AG08395 (cell line): ENCODE data around the gene SAMD11.

Experiments
- DNase-seq: peaks from one replicate; pipeline ENCODE4 v3.0.0; 2012; ENCODE audit warnings: mixed read lengths, low spot score

The SAMD11 gene

DNA sequence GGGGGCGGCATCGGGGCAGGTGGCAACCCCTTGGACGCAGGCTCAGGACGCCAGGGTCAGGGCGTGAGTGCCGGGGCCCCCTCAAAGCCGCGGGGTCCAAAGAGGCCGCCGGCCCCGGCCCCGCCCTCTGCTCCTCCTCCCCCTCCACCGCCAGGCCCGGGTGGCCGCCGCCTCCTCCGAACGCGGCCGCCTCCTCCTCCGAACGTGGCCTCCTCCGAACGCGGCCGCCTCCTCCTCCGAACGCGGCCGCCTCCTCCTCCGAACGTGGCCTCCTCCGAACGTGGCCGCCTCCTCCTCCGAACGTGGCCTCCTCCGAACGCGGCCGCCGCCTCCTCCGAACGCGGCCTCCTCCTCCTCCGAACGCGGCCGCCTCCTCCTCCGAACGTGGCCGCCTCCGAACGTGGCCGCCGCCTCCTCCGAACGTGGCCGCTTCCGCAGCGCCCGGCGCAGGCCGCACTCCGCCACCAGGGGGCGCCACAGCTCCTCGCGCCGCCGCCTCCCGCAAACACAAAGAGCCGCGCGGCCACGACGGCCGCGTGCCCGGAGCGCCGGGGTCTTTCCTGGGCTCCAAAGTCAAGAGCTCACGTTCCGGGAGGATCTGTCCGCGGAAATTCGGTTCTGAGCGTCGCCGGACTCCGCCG lies 19.3 kb upstream of the SAMD11 start:
- peak; percentile 85 for DNase-seq

DNA sequence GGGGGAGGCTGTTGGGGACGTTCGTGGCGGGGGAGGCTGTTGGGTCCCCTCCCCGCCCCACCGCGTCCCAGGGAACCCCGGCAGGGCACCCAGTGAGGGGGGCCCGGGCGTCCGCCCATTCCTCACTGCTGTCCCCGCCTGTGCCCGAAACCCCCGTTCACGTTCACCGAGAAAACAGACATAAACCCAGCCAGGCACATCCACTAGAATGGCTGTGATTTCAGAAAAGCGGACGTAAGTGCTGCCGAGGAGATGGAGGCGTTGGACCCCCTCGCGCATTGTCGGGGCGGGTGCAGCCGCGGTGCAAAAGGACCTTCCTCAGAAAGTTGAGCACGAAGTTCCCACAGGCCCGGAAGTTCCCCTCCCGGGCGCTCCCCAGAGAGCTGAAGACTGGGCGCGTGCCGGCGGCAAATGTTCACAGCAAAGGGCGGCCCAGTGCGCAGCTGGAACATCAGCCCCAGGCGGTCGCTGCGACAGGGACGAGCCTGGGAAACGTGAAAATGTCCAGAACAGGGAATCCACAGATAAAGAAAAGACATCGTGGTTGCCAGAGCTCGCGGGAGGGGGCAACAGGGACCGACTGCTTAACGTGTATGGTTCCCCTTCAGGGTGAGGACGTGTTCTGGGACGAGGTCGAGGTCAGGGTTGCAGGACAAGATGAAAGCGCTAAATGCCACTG lies 18.5 kb upstream of the SAMD11 start:
- no peak for DNase-seq

DNA sequence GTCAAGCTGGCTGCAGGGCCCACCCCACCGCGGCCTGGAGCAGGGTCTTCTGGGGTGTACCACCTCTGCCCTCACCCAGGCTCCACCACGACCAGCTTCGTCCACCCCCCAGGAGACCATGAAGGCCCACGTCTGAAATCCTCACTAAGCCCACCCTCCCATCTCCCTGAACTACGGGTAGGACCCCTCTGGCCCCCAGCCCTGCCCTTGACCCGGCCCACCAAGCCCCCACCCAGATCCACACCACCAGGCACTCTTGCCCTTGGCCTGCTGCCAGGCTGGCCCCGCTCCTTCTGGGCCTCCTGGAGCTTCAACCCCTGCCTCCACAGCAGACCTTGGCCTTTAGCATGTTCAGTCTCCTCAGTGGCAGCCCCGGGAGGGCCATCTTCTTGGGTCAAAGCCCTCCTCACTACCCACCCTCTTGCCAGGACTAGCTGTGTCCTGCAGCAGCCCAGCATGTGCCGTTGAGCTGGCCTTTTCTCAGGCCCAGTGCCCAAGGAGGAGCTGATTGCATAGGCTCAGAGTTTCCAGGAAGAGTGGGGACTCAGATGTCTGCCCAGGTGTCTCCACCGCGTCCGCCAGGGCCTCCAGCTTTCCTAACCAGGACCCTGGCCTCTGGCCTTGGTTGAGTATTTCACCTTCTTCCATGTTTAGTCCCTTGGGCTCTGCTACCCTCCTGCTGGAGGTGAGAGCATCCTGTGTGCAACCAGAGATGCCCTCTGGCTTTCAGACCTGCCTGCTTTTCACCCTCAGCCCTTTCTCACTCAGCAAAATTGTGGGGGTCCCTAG lies 17.7 kb upstream of the SAMD11 start:
- DNase-seq = no peak

DNA sequence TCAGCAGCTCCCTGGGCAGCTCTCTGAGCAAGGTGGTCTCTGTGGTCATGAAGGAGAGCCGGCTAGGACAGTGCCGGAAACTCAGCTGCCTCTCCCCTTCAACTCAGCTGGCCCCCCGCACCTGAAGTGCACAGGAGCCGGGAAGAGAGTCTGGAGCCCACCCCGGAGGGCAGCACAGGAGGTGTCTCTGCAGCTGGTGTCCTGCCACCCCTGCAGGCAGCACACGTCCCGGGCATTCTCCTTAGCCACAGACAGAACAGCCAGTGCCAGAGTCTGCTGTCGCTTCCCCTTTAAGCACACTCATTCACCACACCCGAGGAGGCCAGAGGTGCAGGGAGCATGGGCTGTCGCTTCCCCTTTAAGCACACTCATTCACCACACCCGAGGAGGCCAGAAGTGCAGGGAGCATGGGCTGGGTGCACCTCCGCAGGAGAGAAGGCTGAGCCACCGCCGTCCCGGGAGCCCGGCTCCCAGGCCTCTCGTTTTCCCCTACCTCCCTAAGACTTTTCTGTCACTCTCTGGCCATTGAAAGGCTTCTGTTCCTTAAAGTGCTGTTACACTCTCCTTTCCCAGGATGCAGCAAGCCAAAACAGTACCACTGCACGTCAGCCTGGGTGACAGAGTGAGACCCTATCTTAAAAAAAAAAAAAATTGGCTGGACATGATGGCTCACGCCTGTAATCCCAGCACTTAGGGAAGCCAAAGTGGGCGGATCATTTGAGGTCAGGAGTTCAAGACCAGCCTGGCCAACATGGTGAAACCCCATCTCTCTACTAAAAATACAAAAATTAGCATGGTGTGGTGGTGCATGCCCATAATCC lies 16.9 kb upstream of the SAMD11 start:
- no peak for DNase-seq

DNA sequence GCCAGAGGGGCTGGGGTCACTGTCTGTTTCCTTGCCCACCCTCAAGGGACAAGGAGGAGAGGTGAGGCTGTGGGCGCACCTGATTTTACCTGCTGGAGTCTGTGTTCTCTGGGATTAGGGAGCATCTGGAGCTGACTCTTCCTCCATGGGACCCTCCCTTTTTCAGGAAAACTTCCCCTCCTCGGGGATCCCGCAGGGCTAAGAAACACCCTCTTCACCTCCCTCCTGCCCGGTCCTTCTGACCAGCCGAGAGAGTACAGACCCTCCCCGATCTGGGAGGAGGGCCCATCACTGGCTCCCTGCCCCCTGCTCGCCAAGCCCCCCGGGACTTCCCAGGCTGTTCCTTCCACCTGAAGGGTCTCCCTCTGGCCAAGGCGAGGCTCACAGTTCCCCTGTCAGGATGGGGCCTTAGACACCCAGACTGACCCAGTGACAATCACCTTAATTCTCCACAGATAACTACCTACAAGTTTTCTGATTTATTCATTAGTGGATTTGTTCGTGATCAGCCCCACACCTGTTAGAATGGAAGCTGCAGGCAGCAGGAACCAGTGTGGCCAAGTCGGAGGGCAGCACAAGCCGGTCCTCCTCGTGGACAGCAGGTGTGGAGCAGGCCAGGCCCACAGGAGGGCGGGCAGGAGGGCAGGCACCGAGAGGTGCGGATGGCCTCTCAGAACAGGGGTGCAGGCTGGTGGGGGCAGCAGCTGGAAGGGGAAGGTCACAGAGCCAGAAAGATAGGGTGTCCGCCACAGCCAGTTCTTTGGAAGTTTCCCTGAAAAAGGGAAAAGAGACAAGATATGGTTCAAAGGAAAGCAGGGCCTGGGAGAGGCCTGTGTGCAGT lies 15.9 kb upstream of the SAMD11 start:
- DNase-seq = no peak

DNA sequence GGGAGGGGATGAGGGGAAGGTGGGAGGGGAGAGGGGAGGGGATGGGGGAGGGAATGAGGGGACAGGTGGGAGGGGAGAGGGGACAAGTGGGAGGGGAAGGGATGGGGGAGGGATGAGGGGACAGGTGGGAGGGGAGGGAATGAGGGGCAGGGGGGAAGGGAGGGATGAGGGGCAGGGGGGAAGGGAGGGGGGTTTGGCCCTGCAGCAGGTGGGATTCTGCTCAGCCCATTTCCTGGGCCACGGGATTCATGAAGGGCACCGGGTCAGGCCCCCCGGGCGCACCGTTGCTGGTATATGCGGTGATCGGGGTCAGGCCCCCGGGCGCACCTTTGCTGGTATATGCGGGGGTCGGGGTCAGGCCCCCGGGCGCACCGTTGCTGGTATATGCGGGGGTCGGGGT lies 15.1 kb upstream of the SAMD11 start:
- DNase-seq = no peak

DNA sequence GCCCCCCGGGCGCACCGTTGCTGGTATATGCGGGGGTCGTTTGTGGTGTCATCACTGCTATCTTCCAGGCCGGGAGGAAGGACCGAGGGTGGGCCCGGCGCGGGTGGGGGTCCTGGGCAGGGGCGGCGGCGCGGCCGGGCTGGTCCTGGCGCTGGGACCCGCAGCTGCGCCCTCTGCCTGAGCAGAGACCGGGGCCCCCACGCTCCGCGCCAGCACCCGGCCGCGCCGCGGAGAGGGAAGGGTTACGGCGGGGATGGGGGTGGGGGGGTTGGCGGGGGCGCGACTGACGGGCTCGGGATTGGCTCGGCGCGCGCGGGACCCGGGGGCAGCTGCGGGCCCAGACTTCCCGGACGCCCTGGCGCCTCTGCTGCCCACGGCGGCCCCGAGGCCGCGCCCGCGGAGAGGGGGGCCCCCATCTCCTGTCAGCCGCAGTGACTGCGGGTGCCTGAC lies 13.8 kb upstream of the SAMD11 start:
- DNase-seq = peak; percentile 46

DNA sequence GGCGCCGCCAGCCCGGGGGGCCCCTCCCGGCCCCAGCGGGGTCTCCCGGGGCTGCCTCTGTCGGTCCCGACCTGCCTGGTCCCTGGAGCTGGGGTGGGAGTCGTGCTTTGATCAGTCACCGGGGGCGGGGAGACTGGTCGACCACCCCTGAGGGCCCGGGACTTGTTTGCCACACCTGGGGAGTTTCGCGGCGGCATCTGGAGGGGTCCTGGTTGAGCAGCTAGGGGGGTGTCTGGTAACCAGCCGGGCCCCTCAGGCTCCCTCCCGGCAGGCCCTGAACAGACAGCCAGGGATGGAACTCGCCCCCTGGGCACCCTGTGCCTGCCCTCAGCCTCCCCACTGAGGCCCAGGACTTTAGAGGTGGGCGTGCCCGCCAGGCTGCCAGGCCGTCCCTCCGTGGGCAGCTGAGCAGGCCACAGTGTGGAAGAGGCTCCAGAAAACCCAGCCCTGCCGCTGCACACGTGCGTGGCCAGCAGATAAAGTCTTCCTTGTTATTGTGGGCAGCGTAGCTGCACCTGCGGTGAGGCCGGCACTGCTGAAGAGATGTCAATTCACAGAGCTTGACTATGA lies 13.3 kb upstream of the SAMD11 start:
- DNase-seq = no peak

DNA sequence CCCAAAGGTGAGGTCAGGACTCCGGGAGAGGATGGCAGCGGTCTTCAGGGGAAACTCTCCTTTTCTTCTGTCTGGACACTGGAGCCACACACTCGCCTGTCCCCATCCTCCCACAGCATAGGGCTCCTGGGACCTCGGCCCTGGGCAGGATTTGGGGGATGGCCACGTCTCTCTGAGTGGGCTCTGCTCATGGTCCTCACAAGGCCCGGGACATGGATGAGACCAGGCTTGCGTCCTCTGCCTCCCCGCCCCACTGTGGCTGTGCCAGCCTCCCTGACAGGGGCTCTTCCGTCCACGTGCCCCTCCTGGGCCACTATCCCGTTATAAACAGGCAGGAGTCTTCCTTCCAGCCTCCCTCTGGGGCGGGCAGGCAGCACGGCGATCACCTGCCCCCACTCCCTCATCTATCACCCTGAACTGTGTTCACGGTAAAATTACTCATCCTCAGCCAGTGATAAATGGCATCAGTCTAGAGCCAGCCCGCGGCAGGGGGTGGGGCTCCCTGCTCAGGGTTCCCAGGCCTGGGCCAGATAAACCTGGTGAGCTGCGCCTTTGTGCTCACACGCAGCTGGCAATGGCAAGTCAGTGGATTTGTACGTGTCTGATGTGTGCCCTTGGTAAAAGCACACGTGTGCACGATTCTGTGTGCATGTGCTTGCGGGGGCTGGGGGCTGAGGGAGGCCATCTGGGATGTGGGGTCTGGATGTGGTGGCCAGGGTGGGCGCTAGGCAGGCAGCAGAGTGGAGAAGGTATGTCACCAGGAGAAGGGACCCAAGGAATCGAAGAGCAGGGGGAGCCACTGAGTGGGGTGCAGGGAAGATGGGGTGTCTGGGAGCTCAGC lies 12.6 kb upstream of the SAMD11 start:
- DNase-seq = no peak

DNA sequence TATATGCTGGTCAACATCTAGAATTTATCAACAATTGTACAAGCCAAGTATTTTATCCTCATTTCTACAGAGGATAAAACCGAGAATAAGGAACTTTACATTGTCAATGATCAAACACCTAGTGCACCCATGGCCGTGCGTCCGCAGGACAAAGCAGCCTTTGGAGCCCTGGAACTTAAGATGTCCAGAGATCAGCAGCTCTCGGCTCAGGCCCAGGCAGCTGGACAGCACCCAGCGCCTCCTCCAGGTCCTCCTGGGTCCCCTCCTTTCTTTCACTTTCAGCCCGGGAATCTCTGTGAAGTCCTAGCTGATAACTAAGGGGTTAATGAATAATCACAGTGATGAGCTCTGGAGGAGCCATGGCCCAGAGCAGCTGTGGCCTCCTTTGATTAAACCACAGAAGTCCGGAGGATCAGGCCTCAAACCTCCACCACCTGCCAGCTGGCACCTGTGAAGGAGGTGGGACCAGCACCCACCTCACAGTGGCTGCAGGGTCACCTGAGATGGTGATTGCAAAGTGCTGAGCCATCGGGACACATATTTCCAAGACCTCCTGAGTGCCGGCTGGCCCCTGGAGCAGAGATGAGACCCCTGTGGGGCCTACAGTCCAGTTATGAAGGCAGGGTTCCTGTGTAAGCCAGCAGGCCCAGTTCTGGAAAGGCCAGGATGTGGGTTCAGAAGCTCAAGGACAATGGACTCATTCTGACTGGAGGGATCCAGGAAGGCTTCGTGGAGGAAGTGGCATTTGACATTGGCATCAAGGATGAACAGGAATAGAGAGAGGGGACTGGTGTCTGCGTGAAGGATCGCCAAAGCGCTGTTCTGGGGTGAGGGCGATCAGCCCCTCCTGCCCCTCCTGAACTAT lies 11.6 kb upstream of the SAMD11 start:
- DNase-seq = no peak

DNA sequence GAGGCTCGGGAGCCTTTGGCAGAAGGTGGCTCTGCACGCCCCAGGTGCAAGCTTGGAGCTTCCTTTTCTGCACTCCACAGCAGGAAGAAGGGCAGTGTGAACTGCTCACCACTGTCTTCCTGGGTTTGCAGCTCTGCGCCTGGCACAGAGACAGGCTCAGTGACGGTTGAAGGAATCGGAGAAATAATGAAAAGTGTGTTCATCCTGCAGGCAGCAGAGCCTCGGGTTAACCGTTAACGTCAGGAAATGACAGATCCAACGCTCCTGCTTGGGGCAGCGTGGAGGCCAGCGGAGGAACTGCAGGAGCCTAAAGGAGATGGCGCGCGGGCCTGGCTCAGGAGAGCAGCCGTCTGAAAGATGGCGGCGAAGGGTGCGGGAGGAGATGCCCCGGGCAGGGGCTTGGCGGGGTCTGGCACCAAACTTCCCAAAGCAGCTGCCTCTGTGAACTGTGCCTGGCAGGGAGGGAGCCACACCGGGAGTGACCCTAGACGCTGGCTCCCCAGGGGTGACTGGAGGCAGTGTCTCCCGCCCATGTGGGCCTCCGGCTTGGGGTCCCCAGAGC lies 10.9 kb upstream of the SAMD11 start:
- DNase-seq = peak; percentile 41

DNA sequence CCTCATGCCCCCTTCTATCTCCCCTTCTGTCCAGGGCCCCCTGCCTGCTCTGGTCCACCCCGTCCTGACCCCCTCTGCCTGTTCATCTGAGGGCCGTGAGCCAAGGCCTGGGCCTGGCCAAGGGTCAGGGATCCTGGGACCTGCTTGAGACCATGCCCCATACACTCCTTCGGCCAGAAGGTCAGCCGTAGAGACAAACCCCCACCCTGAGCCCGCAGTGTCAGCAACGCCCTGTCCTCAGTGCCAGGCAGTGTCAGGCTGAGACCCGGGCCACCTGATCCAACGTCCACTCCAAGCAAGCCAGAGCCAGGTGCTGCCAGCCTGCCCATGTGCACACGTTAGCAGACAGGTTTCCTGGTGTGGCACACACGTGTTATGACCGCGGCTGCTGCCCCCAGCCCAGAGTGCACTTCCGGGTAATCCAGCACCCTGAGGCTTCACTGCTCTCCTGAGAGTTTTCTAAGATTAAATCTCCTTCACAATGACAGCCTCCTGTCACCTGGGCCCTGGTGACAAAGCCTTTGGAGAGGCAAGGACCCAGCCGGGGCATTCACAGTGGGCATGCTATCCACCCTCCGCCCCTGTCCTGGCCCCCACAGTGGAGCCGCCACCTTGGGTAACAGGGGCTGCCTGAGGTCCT lies 10.1 kb upstream of the SAMD11 start:
- no peak for DNase-seq

DNA sequence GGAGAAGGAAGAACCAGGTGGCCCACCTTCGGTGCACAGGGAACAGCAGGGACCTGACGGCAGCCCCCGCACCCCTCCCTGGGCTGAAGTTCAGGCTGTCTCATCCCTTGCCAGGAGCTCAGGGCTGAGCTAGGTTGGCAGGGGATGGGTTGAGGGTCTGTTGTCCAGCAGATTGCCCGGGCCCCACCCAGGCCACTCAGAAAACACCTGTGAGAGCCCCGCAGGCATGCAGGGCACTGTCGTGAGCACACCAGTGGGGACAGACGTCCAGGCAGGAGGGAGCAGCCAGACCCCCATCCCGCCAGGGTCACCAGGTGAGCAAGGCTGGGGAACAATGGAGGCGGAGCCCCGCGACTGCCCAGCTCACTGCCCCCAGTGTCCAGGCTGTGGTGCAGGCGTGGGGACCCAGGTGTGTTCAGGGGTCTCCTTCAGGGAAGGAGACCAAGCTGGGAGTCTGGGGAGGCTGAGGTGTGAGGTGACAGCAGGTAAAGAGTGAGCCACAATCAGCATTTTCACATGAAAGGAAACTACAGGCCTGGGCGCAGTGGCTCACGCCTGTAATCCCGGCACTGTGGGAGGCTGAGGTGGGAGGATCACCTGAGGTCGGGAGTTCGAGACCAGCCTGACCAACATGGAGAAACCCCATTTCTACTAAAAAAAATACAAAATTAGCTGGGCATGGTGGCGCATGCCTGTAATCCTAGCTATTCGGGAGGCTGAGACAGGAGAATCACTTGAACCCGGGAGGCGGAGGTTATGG lies 9.4 kb upstream of the SAMD11 start:
- DNase-seq = no peak

DNA sequence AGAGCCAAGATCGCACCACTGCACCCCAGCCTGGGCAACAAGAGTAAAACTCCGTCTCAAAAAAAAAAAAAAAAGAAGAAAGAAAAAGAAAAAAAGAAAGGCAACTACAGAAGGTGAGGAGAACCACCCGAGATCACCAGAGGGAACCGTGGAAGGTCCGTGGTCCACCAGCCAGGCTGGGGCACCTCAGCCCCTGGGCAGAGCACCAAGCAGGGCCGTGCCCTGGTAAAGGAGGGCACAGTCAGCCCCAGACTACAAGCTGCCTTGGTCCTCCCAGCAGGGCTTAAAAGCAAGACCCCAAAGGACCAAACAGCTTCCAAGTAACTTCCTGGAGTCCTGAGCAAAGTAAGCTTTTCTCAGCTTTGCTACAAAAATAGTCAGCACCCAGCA lies 8.8 kb upstream of the SAMD11 start:
- DNase-seq = no peak

DNA sequence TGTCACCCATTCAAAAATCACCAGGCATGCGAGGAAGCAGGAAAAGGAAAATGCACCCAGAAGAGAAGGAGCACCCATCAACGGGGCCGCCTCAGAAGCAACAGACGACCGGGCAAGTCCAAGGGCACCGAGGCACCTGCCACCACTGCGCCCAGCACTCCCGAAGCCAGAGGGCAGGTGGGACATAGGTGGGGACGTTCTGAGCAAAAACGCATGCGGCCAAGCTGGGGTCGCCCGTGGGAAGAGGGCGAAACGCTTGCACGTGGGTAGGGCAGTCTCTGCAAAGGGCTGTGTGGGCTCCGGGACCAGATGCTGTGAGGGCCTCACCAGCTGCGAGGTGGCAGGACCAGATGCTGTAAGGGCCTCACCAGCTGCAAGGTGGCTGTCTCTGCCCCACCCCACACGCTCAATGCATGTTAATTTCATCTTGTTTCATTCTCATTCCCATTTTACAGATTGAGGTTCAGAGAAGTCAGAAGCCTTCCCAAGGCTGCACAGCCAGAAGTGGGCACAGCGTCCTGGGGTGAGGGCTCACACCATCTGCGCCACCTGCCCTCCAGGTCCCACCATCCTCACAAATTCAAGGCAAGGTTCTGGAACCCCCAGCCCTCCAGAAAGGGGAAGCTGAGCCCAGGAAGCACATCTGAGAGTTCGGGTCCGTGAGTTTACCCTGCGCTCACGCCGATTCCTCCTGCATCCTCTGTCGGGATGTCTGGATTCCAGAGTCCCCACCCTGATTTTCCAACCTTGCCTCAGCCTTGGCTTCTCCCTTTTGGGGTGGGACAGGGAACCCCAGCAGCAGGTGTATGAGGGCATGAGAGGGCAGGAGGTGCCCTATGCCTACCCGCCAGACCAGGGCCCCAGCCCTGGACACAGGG lies 8.2 kb upstream of the SAMD11 start:
- DNase-seq = no peak
